WTC11 (cell line): ENCODE measurements around the gene MCM3AP.

Source experiments
- ARID4B ChIP-seq: sonication (generic); formaldehyde crosslinking; IDR thresholded peaks from 2 replicates; pipeline ENCODE4 v1.8.0; 2023; ENCODE audit warnings: missing genetic modification reagents, mild to moderate bottlenecking, borderline replicate concordance
- ATF6 ChIP-seq: sonication (generic); formaldehyde crosslinking; IDR thresholded peaks from 2 replicates; pipeline ENCODE4 v1.8.1; 2023; ENCODE audit warnings: mild to moderate bottlenecking, missing genetic modification reagents
- CREB1 ChIP-seq: sonication (generic); formaldehyde crosslinking; IDR thresholded peaks from 2 replicates; pipeline ENCODE4 v1.8.0; 2023; ENCODE audit warnings: mild to moderate bottlenecking, missing genetic modification reagents
- CTCF ChIP-seq: fragments of 200-600 bp; IDR thresholded peaks from 2 replicates; pipeline ENCODE4 v1.8.0; 2022; ENCODE audit warnings: antibody characterized with exemption
- ZNF232 ChIP-seq: sonication (generic); formaldehyde crosslinking; IDR thresholded peaks from 2 replicates; pipeline ENCODE4 v1.8.0; 2022; ENCODE audit warnings: mild to moderate bottlenecking, missing genetic modification reagents

GRCh38 chr21:46247699-46248421 lies 37.6 kb downstream of the MCM3AP start:
- TF ChIP-seq CTCF (no peak), ARID4B (CRISPR knock-in tag) (no peak), ZNF232 (CRISPR knock-in tag) (no peak), CREB1 (no peak), ATF6 (CRISPR knock-in tag) (no peak)
